ENCODE data around the gene HIVEP3. TPM values are rescaled to one million over a fixed set of nuclear protein-coding genes. Genes with fewer than 3 reads are reported as not detected.

Gene HIVEP3
- total RNA-seq, 2 donors from 2014 or later, result 0.13 to 0.99 TPM

DNA sequence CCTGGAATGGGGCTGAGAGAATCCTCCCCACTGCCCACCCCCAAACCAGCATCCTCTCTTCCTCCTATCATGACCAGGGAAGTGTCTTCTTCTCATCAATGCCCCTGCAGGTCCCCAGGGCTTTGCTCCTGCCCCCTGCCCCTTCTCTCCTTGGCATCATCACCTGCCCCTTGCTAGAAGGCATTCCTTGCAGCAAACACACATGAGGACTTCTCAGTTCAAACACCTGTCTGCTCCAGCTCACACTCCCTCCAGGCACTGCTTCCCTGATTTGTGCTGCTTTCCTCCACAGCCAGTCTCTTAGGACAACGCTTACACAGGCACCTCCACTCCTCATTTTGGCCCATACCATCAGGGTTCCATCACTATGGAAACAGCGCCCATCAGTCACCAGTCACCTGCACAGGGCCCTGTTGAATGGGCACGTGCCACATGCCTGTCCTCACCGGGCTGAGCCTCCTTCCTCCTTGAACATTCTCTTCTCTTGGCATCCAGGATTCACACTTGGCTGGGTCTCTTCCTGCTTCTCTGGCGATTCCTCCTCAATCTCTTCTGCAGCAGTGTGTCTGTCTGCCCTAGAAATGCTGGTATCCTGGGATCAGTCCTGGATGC, 352.3 kb downstream of the HIVEP3 start:
- no peak for TF ChIP-seq CTCF (conservative IDR thresholded peaks at IDR 0.05)
- peak; percentile 14 for DNase-seq
- H3K9me3 Mint-ChIP-seq, result no peaks in the 10 kb centered on the region
- 88 to 94% methylated on average over 5 of the region's 5 CpGs for WGBS, 2 experiments (ENCODE audit: insufficient coverage in 1 of 2, insufficient read length in 1 of 2)
- H3K27ac ChIP-seq (ENCODE audit: low read depth, low read length), result no peak overlapping the region
- no peak overlapping the region for H3K27ac Mint-ChIP-seq
- H3K9ac ChIP-seq (ENCODE audit: extremely low read depth, low read length, poor library complexity, severe bottlenecking), result no peak overlapping the region
- H3K27me3 ChIP-seq (ENCODE audit: control insufficient read depth, insufficient read depth, low read length, poor library complexity, severe bottlenecking), result peaks cover 5% of the 10 kb centered on the region
- H3K4me1 ChIP-seq (ENCODE audit: control insufficient read depth, insufficient read depth, low read length), result no peaks in the 10 kb centered on the region
- peaks cover 12% of the 10 kb centered on the region for H3K27me3 Mint-ChIP-seq (ENCODE audit: insufficient read depth)
- no peak overlapping the region for H3K4me3 Mint-ChIP-seq
- no peaks in the 10 kb centered on the region for H3K36me3 Mint-ChIP-seq (ENCODE audit: low read depth)
- no peaks in the 10 kb centered on the region for H3K36me3 ChIP-seq (ENCODE audit: control insufficient read depth, insufficient read depth, low read length)
- H3K4me3 ChIP-seq (ENCODE audit: low read length), result no peak overlapping the region
- no peaks in the 10 kb centered on the region for H3K4me1 Mint-ChIP-seq
- no peaks in the 10 kb centered on the region for H3K9me3 ChIP-seq (ENCODE audit: control insufficient read depth, low read length)

- no peaks in the 10 kb centered on the region for H3K9me3 ChIP-seq (ENCODE audit: control insufficient read depth, low read length)
Observed at GRCh38 chr1:41564741-41565475, 353.8 kb downstream of the HIVEP3 start.

DNA sequence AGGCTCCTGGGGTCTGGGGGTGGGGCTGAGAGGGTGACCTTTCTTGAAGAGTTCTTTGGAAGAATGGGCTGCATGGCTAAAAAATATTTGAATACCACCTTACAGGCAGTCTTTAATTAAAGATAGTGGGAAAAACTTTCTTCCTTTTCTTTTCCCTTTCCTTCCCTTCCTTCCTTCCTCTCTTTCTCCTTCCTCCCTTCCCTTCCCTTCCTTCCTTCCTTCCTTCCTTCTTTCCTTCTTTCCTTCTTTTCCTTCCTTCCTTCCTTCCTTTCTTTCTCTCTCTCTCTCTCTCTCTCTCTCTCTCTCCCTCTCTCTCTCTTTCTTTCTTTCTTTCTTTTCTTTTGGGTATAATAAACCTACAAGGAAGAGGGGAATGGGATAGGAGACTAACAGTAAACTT, 356.4 kb downstream of the HIVEP3 start:
- H3K27ac Mint-ChIP-seq, result no peak overlapping the region
- no peak for DNase-seq
- no peak for TF ChIP-seq CTCF (conservative IDR thresholded peaks at IDR 0.05)
- no peak overlapping the region for H3K27ac ChIP-seq (ENCODE audit: low read depth, low read length)
- no peak overlapping the region for H3K4me3 Mint-ChIP-seq
- H3K9ac ChIP-seq (ENCODE audit: extremely low read depth, low read length, poor library complexity, severe bottlenecking), result no peak overlapping the region
- peaks cover 8% of the 10 kb centered on the region for H3K27me3 Mint-ChIP-seq (ENCODE audit: insufficient read depth)
- H3K9me3 Mint-ChIP-seq, result no peaks in the 10 kb centered on the region
- H3K4me1 ChIP-seq (ENCODE audit: control insufficient read depth, insufficient read depth, low read length), result no peaks in the 10 kb centered on the region
- H3K36me3 Mint-ChIP-seq (ENCODE audit: low read depth), result no peaks in the 10 kb centered on the region
- H3K27me3 ChIP-seq (ENCODE audit: control insufficient read depth, insufficient read depth, low read length, poor library complexity, severe bottlenecking), result no peaks in the 10 kb centered on the region
- H3K36me3 ChIP-seq (ENCODE audit: control insufficient read depth, insufficient read depth, low read length), result no peaks in the 10 kb centered on the region
- H3K4me3 ChIP-seq (ENCODE audit: low read length), result no peak overlapping the region
- no peaks in the 10 kb centered on the region for H3K4me1 Mint-ChIP-seq
- H3K9me3 ChIP-seq (ENCODE audit: control insufficient read depth, low read length), result no peaks in the 10 kb centered on the region

More at GRCh38 chr1:41564741-41565475, 353.8 kb downstream of the HIVEP3 start:
- Mint-ChIP-seq H3K4me1 (no peaks in the 10 kb centered on the region), H3K36me3 (ENCODE audit: low read depth) (no peaks in the 10 kb centered on the region), H3K27ac (no peak overlapping the region), H3K9me3 (no peaks in the 10 kb centered on the region), H3K27me3 (ENCODE audit: insufficient read depth) (peaks cover 11% of the 10 kb centered on the region), H3K4me3 (no peak overlapping the region)
- no peaks in the 10 kb centered on the region for H3K27me3 ChIP-seq (ENCODE audit: control insufficient read depth, insufficient read depth, low read length, poor library complexity, severe bottlenecking)
- TF ChIP-seq CTCF (conservative IDR thresholded peaks at IDR 0.05), result no peak
- no peaks in the 10 kb centered on the region for H3K4me1 ChIP-seq (ENCODE audit: control insufficient read depth, insufficient read depth, low read length)
- DNase-seq, result peak; percentile 7
- no peak overlapping the region for H3K4me3 ChIP-seq (ENCODE audit: low read length)
- no peak overlapping the region for H3K9ac ChIP-seq (ENCODE audit: extremely low read depth, low read length, poor library complexity, severe bottlenecking)
- H3K27ac ChIP-seq (ENCODE audit: low read depth, low read length), result no peak overlapping the region
- no peaks in the 10 kb centered on the region for H3K36me3 ChIP-seq (ENCODE audit: control insufficient read depth, insufficient read depth, low read length)
- 83 to 86% methylated on average over 5 to 9 of the region's 9 CpGs for WGBS, 2 experiments (ENCODE audit: insufficient coverage in 1 of 2, insufficient read length in 1 of 2)
